Nephron progenitor cell (in vitro differentiated cells): ENCODE measurements around the gene SRCAP.

Experiments used
- DNase-seq: peaks from one replicate; pipeline ENCODE4 v3.0.0; 2021
- H3K27ac Mint-ChIP-seq: 2 replicates; pipeline ENCODE4 v1.8.0; 2021; ENCODE audit warnings: mild to moderate bottlenecking, moderate library complexity, mixed read lengths
- H3K27me3 Mint-ChIP-seq: 2 replicates; pipeline ENCODE4 v1.8.0; 2021; ENCODE audit warnings: mild to moderate bottlenecking, low read depth, mixed read lengths; ENCODE audit not compliant: poor library complexity
- H3K36me3 Mint-ChIP-seq: 2 replicates; pipeline ENCODE4 v1.8.0; 2021; ENCODE audit warnings: low read depth, mixed read lengths
- H3K4me1 Mint-ChIP-seq: 2 replicates; pipeline ENCODE4 v1.8.0; 2021; ENCODE audit warnings: mixed read lengths
- H3K4me3 Mint-ChIP-seq: 2 replicates; pipeline ENCODE4 v1.8.0; 2021; ENCODE audit warnings: mild to moderate bottlenecking, moderate library complexity, mixed read lengths
- H3K9me3 Mint-ChIP-seq: 2 replicates; pipeline ENCODE4 v1.8.0; 2021; ENCODE audit warnings: mild to moderate bottlenecking, moderate library complexity, mixed read lengths
- TF ChIP-seq, protein P1 (sequence below): fragments of 200-600 bp; sonication (generic); IDR thresholded peaks from 2 replicates; pipeline ENCODE4 v1.5.0; 2021; ENCODE audit warnings: antibody characterized with exemption

The SRCAP gene

DNA sequence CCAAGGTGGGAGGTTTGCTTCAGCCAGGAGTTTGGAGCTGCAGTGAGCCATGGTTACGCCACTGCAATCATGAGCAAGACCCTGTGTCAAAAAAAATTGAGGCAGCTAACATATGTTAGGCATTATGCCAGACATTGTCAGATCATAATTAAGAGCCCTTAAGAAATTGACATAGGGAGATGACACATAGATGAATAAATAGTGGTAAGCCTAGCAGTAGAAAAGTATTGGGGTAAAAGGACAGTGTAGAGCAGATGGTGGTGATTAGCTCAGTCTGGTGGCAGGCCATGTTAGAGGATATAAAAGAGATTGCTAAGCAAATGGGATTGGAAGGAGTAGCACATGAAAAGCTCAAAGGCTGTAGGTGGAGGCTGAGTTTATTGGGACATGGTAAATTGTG is 22.6 kb downstream of the SRCAP start:
- no peak for DNase-seq
- H3K4me1 Mint-ChIP-seq: no peaks in the 10 kb centered on the region
- H3K9me3 Mint-ChIP-seq: no peaks in the 10 kb centered on the region
- H3K27me3 Mint-ChIP-seq: peaks cover 12% of the 10 kb centered on the region
- H3K4me3 Mint-ChIP-seq: no peak overlapping the region
- H3K27ac Mint-ChIP-seq: no peak overlapping the region
- TF ChIP-seq, protein P1, sequence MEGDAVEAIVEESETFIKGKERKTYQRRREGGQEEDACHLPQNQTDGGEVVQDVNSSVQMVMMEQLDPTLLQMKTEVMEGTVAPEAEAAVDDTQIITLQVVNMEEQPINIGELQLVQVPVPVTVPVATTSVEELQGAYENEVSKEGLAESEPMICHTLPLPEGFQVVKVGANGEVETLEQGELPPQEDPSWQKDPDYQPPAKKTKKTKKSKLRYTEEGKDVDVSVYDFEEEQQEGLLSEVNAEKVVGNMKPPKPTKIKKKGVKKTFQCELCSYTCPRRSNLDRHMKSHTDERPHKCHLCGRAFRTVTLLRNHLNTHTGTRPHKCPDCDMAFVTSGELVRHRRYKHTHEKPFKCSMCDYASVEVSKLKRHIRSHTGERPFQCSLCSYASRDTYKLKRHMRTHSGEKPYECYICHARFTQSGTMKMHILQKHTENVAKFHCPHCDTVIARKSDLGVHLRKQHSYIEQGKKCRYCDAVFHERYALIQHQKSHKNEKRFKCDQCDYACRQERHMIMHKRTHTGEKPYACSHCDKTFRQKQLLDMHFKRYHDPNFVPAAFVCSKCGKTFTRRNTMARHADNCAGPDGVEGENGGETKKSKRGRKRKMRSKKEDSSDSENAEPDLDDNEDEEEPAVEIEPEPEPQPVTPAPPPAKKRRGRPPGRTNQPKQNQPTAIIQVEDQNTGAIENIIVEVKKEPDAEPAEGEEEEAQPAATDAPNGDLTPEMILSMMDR: no peak
- peaks cover 83% of the 10 kb centered on the region for H3K36me3 Mint-ChIP-seq

- Mint-ChIP-seq H3K36me3 (peaks cover 83% of the 10 kb centered on the region), H3K4me1 (no peaks in the 10 kb centered on the region), H3K4me3 (no peak overlapping the region), H3K27ac (no peak overlapping the region), H3K27me3 (peaks cover 15% of the 10 kb centered on the region), H3K9me3 (no peaks in the 10 kb centered on the region)
- no peak for DNase-seq
- TF ChIP-seq, protein P1: no peak
These were observed 23.5 kb downstream of the SRCAP start for GRCh38 chr16:30722443-30722842.

DNA sequence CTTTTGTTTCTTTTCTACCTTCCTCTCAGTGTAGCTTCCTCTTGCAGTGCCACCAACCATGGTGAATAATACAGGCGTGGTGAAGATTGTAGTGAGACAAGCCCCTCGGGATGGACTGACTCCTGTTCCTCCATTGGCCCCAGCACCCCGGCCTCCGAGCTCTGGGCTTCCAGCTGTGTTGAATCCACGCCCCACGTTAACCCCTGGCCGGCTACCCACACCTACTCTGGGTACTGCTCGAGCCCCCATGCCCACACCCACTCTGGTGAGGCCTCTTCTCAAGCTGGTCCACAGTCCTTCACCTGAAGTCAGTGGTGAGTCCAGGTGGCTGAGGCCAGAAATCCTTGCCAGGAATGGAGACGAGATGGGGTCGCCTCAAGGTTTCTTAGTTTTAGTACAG is 23.9 kb downstream of the SRCAP start:
- peaks cover 84% of the 10 kb centered on the region for H3K36me3 Mint-ChIP-seq
- TF ChIP-seq, protein P1: no peak
- peaks cover 15% of the 10 kb centered on the region for H3K27me3 Mint-ChIP-seq
- H3K9me3 Mint-ChIP-seq: no peaks in the 10 kb centered on the region
- no peak overlapping the region for H3K4me3 Mint-ChIP-seq
- no peaks in the 10 kb centered on the region for H3K4me1 Mint-ChIP-seq
- no peak overlapping the region for H3K27ac Mint-ChIP-seq
- no peak for DNase-seq

DNA sequence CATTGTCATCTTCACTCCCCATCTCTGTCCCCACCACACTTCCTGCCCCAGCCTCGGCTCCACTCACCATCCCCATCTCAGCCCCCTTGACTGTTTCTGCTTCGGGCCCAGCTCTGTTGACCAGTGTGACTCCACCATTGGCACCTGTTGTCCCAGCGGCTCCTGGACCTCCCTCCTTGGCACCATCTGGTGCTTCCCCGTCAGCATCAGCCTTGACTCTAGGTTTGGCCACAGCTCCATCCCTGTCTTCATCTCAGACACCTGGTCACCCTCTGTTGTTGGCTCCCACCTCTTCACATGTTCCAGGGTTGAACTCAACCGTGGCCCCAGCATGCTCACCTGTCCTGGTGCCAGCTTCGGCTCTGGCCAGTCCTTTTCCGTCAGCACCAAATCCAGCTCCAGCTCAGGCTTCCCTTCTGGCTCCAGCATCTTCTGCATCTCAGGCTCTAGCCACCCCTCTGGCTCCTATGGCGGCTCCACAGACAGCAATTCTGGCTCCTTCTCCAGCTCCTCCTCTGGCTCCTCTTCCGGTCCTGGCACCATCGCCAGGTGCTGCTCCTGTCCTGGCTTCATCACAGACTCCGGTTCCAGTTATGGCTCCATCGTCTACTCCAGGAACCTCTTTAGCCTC is 24.9 kb downstream of the SRCAP start:
- Mint-ChIP-seq H3K27me3 (peaks cover 15% of the 10 kb centered on the region), H3K4me3 (no peak overlapping the region), H3K27ac (peak overlapping the region; percentile 68)

GRCh38 chr16:30724641-30725417 is 25.9 kb downstream of the SRCAP start:
- Mint-ChIP-seq H3K4me3 (no peak overlapping the region), H3K27ac (no peak overlapping the region), H3K27me3 (peaks cover 15% of the 10 kb centered on the region), H3K36me3 (peaks cover 91% of the 10 kb centered on the region), H3K9me3 (no peaks in the 10 kb centered on the region), H3K4me1 (no peaks in the 10 kb centered on the region)
- DNase-seq: no peak
- TF ChIP-seq, protein P1: no peak

More for the DNA sequence above, 24.9 kb downstream of the SRCAP start:
- DNase-seq: no peak
- H3K4me1 Mint-ChIP-seq: no peaks in the 10 kb centered on the region
- no peaks in the 10 kb centered on the region for H3K9me3 Mint-ChIP-seq
- TF ChIP-seq, protein P1: no peak
- H3K36me3 Mint-ChIP-seq: peaks cover 87% of the 10 kb centered on the region
